K562 (cell line): ENCODE data around the gene IRF5. TPM values are rescaled to one million over a fixed set of nuclear protein-coding genes. Genes with fewer than 3 reads are reported as not detected.

Source experiments
- ATAC-seq: fragments of 200-7000 bp; cut with Tn5 transposase; 3 replicates; pipeline ENCODE4 v1.9.1; 2020; ENCODE audit warnings: moderate library complexity
- BruUV-seq: library from RNA; stranded (reverse); fragments of 400-500 nt; replicated peaks from 2 replicates; lab custom pipeline; 2021; lab: Mats Ljungman, UMichigan
- CTCF ChIA-PET: fragments of 300-600 bp; formaldehyde crosslinking; extraction: SDS; loops from one replicate; lab custom pipeline; 2021; ENCODE audit warnings: low intra/inter-chr PET ratio; lab: Yijun Ruan, JAX
- POLR2A ChIA-PET: fragments of 300-600, 350-650 bp; sonication (Branson Sonifier 250); formaldehyde crosslinking; extraction: SDS; loops from one replicate; lab custom pipeline; 2021; ENCODE audit warnings: antibody characterized with exemption, inconsistent platforms; lab: Yijun Ruan, JAX
- DNase-seq, 4 experiments: peaks; one replicate each; pipeline versions ENCODE4 v3.0.0 to v3.0.0-alpha.2; 2011 to 2018; ENCODE audit warnings: low spot score in 3 of 4, mixed read lengths in 3 of 4; ENCODE audit errors: extremely low read depth in 1 of 4
- FAIRE-seq: peaks from 2 replicates; lab custom pipeline; 2011; peaks lifted over from hg19 to GRCh38; lab: Jason Lieb, UNC
- H2AFZ ChIP-seq: 2 replicates; pipeline ENCODE4 v1.6.0; 2011; ENCODE audit warnings: low read depth, low read length, control low read depth, inconsistent platforms
- H3K27ac ChIP-seq: fragments of 200-600 bp; 3 replicates; pipeline ENCODE4 v1.8.0; 2011; ENCODE audit warnings: low read depth, mild to moderate bottlenecking, control low read depth, inconsistent platforms, low read length, moderate library complexity, mixed read lengths; ENCODE audit errors: extremely low read depth
- H3K27me3 ChIP-seq, 2 experiments: fragments of 300-600 bp in 1 of 2; 2 replicates in 1 of 2; 3 replicates in 1 of 2; pipeline versions ENCODE4 v1.6.0 to v1.8.0; 2011; ENCODE audit warnings: inconsistent platforms in 2 of 2, low read length in 2 of 2, mild to moderate bottlenecking in 1 of 2, mixed read lengths in 1 of 2, moderate library complexity in 1 of 2; ENCODE audit not compliant: control insufficient read depth in 2 of 2, insufficient read depth in 2 of 2
- H3K36me3 ChIP-seq: fragments of 300-600 bp; 3 replicates; pipeline ENCODE4 v1.8.0; 2011; ENCODE audit warnings: mild to moderate bottlenecking, low read length, inconsistent platforms; ENCODE audit not compliant: control insufficient read depth, insufficient read depth
- H3K4me1 ChIP-seq, 2 experiments: fragments of 200-600 bp in 1 of 2; replicated peaks in 1 of 2; 2 replicates in 1 of 2; 3 replicates in 1 of 2; pipeline versions ENCODE4 v1.5.1 to v1.8.0; 2011; ENCODE audit warnings: inconsistent platforms in 2 of 2, low read length in 2 of 2, mild to moderate bottlenecking in 1 of 2, mixed read lengths in 1 of 2, moderate library complexity in 1 of 2; ENCODE audit not compliant: control insufficient read depth in 2 of 2, insufficient read depth in 2 of 2
- H3K4me2 ChIP-seq: 2 replicates; pipeline ENCODE4 v1.6.1; 2011; ENCODE audit warnings: low read length, control low read depth, inconsistent platforms, mixed read lengths; ENCODE audit not compliant: insufficient read depth
- H3K4me3 ChIP-seq: fragments of 200-600 bp; sonication (generic), shearing (Covaris generic); 2 replicates; pipeline ENCODE4 v1.5.1; 2016; ENCODE audit warnings: control low read depth, inconsistent platforms
- H3K79me2 ChIP-seq: fragments of 200-600 bp; 3 replicates; pipeline ENCODE4 v1.8.0; 2011; ENCODE audit warnings: low read length, inconsistent platforms; ENCODE audit not compliant: control insufficient read depth, insufficient read depth
- H3K9ac ChIP-seq, 2 experiments: 2 replicates each; pipeline versions ENCODE4 v1.6.0 to v1.6.1; 2011; ENCODE audit warnings: low read depth in 2 of 2, low read length in 2 of 2, control low read depth in 1 of 2, inconsistent platforms in 1 of 2, mild to moderate bottlenecking in 1 of 2, mixed read lengths in 1 of 2; ENCODE audit not compliant: insufficient read depth in 1 of 2
- H3K9me1 ChIP-seq: one replicate; pipeline ENCODE4 v1.6.0; 2011; ENCODE audit warnings: inconsistent platforms, mild to moderate bottlenecking, low read length, moderate library complexity; ENCODE audit not compliant: control insufficient read depth, insufficient read depth
- H3K9me3 ChIP-seq: replicated peaks from 2 replicates; pipeline ENCODE4 v1.5.1; 2011; ENCODE audit warnings: low read depth, low read length, inconsistent platforms; ENCODE audit not compliant: control insufficient read depth, insufficient read depth
- H4K20me1 ChIP-seq: replicated peaks from 2 replicates; pipeline ENCODE4 v1.6.1; 2011; ENCODE audit warnings: low read length, inconsistent platforms, mixed read lengths; ENCODE audit not compliant: control insufficient read depth, insufficient read depth
- HDAC1 ChIP-seq, 2 experiments: fragments of 450-650 bp; IDR thresholded peaks; 2 replicates each; pipeline ENCODE4 v1.6.1; 2016 to 2017; ENCODE audit warnings: inconsistent platforms in 1 of 2, mild to moderate bottlenecking in 1 of 2, moderate library complexity in 1 of 2
- SNRNP70 ChIP-seq: fragments of 200-400 bp; formaldehyde crosslinking; optimal IDR thresholded peaks from 2 replicates; pipeline ENCODE3; 2017; ENCODE audit warnings: low read depth, low read length
- ZNF263 ChIP-seq: sonication (generic); formaldehyde crosslinking; IDR thresholded peaks from 2 replicates; pipeline ENCODE4 v1.8.0; 2022; ENCODE audit warnings: mild to moderate bottlenecking, missing genetic modification reagents, borderline replicate concordance
- WGBS: fragments of 100-300 bp; shearing (Covaris generic); methylation state at CpG from one replicate; pipeline ENCODE4 v1.1.6; 2016; ENCODE audit warnings: low coverage, mixed read lengths; ENCODE audit not compliant: insufficient coverage; ENCODE audit errors: missing lambda C conversion rate; 5-methylcytosine and 5-hydroxymethylcytosine counted together
- in situ Hi-C: fragments of 300-500 bp; cut with MboI; formaldehyde crosslinking; loops from 4 replicates; pipeline ENCODE4 v1.15.0; 2018; ENCODE audit warnings: inconsistent platforms, mixed read lengths
- intact Hi-C: fragments of 100-400 bp; cut with micrococcal nuclease; formaldehyde crosslinking; loops from 2 replicates; pipeline ENCODE4 v1.14.2; 2022
- polyA plus RNA-seq, 8 experiments: library from polyadenylated mRNA; depleted of rRNA in 4 of 8; stranded (reverse) in 5 of 8; unstranded in 3 of 8; fragments of >200 nt; fragmentation: Nextera tagmentation in 2 of 8; fragmentation: Illumina TruSeq in 1 of 8; extraction: Ambion mirVana in 2 of 8; extraction: Trizol in 1 of 8; gene quantifications; 2 replicates each; pipeline versions ENCODE4 v1.2.1 to v1.2.3, GENCODE V29; 2011 to 2014; ENCODE audit warnings: inconsistent platforms in 1 of 8, missing spikeins in 1 of 8
- total RNA-seq, 7 experiments: library from RNA; depleted of rRNA in 6 of 7; stranded (reverse); fragments of >200 nt in 6 of 7; fragmentation: Illumina TruSeq in 2 of 7; extraction: Trizol in 2 of 7; gene quantifications; 2 replicates each; pipeline versions ENCODE4 v1.2.1 to v1.2.3, GENCODE V29; 2011 to 2021; ENCODE audit warnings: low replicate concordance in 1 of 7
- TF ChIP-seq, protein P1 (sequence below): sonication (generic); formaldehyde crosslinking; IDR thresholded peaks from 2 replicates; pipeline ENCODE4 v1.5.0; 2020; ENCODE audit warnings: missing genetic modification reagents

IRF5 gene
- total and polyA plus RNA-seq, 9 of the 15 experiments (the other 6 are each of a cell fraction or from before 2014, with no cell fraction given), result 0.04 TPM; not detected in 8

DNA sequence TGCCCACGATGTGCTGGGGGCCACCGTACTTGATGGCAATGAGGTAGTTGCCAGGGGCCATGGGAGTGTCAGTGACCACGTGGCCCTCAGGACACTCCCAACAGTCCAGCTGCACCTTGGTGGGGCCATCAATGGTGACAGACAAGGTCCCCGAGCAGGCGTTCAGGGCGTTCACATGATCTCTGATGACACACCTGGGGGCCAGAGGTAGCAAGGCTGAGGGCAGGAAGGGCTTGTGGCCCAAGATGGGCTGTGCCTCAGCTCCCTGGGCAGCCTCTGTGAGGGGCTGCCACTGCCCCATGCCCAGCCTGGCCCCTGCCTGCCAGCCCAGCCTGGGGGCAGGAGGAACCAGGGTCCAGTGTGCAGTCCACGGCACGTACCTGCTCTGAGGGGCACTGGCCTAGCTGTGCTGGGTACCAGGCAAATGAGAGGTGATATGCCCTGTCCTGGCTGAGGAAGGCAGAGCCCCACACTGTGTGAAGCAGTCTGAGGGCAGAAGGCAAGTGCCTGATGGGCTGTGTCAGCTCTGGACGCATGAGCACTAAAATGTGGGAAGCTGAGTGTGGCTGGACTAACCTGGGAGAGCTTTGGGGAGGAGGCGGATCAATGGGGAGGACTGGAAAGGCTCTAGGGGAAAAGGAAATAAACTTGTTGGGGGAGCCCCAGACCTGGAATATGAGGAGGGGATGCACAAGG lies 23.7 kb upstream of the IRF5 start:
- Histone ChIP-seq H3K4me1 (peaks cover 0 to 35% of the 10 kb centered on the region in 2 experiments; a peak in 2 of 5 replicates), H3K4me2 (no peak overlapping the region), H4K20me1 (peaks cover 11% of the 10 kb centered on the region; the same call in 1 of the 2 replicates), H3K9ac (peak overlapping the region in 1 of 2 experiments; percentile 38; a peak in 1 of 4 replicates), H3K9me3 (no peaks in the 10 kb centered on the region; the same call in 1 of the 2 replicates), H3K9me1 (no peaks in the 10 kb centered on the region), H3K4me3 (no peak overlapping the region), H3K27me3 (peaks cover 61 to 79% of the 10 kb centered on the region in 2 experiments), H3K27ac (no peak overlapping the region)
- intact Hi-C loops, result no loop called here
- TF ChIP-seq HDAC1 (IDR thresholded peaks at IDR 0.05) (no peak), SNRNP70 (no peak), ZNF263 (peak; percentile 88)
- TF ChIP-seq, protein P1, sequence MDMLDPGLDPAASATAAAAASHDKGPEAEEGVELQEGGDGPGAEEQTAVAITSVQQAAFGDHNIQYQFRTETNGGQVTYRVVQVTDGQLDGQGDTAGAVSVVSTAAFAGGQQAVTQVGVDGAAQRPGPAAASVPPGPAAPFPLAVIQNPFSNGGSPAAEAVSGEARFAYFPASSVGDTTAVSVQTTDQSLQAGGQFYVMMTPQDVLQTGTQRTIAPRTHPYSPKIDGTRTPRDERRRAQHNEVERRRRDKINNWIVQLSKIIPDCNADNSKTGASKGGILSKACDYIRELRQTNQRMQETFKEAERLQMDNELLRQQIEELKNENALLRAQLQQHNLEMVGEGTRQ (CRISPR knock-in tag), result 0 out of 2 replicates have a peak, but pooled peaks have one; percentile 28
- TF ChIP-seq, all 486 proteins: peak for 2
- ATAC-seq (no peak), DNase-seq (no peak), FAIRE-seq (no peak)
- BruUV-seq, result no TSS peak
- in situ Hi-C loops, result loop anchor here (5.0 kb wide), 1 partner anchor 57 kb away; no protein-coding TSS in a partner anchor
- Histone ChIP-seq H2AFZ (no peak overlapping the region), H3K36me3 (no peaks in the 10 kb centered on the region), H3K79me2 (no peaks in the 10 kb centered on the region)
- CTCF ChIA-PET, result no interaction called here
- POLR2A ChIA-PET, result interaction anchor here (0.7 to 1.7 kb wide), 3 partner anchors 9 to 180 kb away, joined by 3 to 5 read pairs (median 3); partner anchors contain the start of gene CALU
- under 1% methylated on average over 10 of the region's 10 CpGs for WGBS
